Testis (tissue), 2 donors: ENCODE data around the gene RPL22.

Experiments
- CTCF ChIP-seq, 3 experiments: fragments of 450-650 bp in 2 of 3; fragments of 200-600 bp in 1 of 3; sonication (generic) in 1 of 3; IDR thresholded peaks; one replicate each; pipeline ENCODE4 v1.5.1; 2016 to 2019; ENCODE audit warnings: antibody characterized with exemption in 3 of 3, mild to moderate bottlenecking in 2 of 3, moderate library complexity in 1 of 3
- POLR2A ChIP-seq: fragments of 450-650 bp; IDR thresholded peaks from one replicate; pipeline ENCODE4 v1.6.1; 2017; ENCODE audit warnings: antibody characterized with exemption, mild to moderate bottlenecking, moderate library complexity

DNA sequence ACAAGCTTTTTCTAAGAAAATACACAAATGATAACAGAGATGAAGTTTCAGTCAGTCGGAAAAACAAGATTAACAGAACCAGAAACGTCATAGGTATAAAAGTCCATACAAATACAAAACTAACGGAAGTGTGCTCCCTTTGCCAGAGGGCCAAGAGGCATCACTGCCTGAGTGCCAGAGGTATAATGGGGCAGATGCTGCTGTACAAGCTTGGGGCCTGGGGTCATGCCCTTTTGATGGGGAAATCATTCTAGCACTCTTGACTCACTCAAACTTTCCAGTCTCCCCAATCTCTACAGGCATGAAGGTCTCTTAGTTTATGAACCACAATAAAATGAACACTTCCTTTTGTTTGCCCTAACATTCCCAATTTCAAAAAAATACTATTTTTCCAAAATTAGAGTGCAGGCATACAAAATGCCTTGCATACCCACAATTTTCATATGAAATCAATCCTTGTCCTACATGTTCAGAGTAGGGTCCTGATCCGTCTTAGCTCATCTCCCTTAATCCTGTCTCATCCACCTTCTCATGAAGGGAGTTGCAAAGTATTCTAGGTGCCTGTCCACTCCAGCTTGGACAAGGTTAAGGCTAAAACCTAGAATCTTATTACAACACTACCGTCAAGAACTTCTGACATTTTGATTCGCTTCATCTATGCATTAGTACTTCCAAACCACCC is 1.5 kb downstream of the RPL22 start:
- TF ChIP-seq CTCF (IDR thresholded peaks at IDR 0.05) (no peak), POLR2A (no peak)
